ENCODE measurements around the gene SLC1A3.

DNA sequence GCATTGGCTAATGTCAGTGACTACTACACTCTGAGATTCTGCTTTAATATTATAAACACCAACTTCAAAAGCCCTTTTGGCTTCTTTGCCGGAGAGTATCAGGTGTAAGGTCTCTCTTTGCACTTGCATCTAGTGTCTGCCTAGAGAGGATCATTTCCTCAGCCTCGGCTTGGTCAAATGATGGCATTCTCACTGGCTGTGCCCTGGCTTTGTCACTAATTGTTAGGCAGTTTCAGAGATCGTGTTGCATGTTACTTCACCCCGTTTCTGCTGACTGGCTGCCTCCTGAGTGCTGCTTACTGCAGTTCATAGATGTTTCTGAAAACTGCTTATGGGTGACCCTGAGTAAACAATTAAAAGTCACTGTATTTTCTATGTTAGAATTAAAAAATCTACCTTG lies 48.8 kb downstream of the SLC1A3 start:
- TF ChIP-seq, protein P1, sequence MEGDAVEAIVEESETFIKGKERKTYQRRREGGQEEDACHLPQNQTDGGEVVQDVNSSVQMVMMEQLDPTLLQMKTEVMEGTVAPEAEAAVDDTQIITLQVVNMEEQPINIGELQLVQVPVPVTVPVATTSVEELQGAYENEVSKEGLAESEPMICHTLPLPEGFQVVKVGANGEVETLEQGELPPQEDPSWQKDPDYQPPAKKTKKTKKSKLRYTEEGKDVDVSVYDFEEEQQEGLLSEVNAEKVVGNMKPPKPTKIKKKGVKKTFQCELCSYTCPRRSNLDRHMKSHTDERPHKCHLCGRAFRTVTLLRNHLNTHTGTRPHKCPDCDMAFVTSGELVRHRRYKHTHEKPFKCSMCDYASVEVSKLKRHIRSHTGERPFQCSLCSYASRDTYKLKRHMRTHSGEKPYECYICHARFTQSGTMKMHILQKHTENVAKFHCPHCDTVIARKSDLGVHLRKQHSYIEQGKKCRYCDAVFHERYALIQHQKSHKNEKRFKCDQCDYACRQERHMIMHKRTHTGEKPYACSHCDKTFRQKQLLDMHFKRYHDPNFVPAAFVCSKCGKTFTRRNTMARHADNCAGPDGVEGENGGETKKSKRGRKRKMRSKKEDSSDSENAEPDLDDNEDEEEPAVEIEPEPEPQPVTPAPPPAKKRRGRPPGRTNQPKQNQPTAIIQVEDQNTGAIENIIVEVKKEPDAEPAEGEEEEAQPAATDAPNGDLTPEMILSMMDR (conservative IDR thresholded peaks at IDR 0.05 in 1 of 2, IDR thresholded peaks at IDR 0.05 in 1 of 2; ENCODE audit: extremely low read depth in 1 of 2, insufficient read depth in 1 of 2, low read depth in 1 of 2, low read length in 2 of 2): no peak
- TF ChIP-seq EZH2 (IDR thresholded peaks at IDR 0.05; ENCODE audit: borderline replicate concordance, low read length): no peak
